ENCODE measurements around the gene IGF2R.
"Not testable (repeated sequence)": the region's sequence is repeated elsewhere in the genome, so short reads cannot be mapped to it uniquely, and the experiment has no call there.

IGF2R gene

GRCh38 chr6:160000280-160000704 lies 31.4 kb downstream of the IGF2R start:
- DNase-seq (ENCODE audit: low read depth), result no peak
- TF ChIP-seq CTCF (IDR thresholded peaks at IDR 0.05; ENCODE audit: low read depth, low read length, missing control alignments), result no peak
- H3K4me3 ChIP-seq (ENCODE audit: low read depth, low read length), result no peak overlapping the region
- in situ Hi-C loops (cut with HindIII; ENCODE audit: low sequenced_read_pairs), result no loop called here

- in situ Hi-C loops (cut with HindIII; ENCODE audit: low sequenced_read_pairs); DNase-seq (ENCODE audit: low read depth); H3K4me3 ChIP-seq (ENCODE audit: low read depth, low read length): not testable (repeated sequence)
These were observed 32.1 kb downstream of the IGF2R start for GRCh38 chr6:160000893-160001427.

GRCh38 chr6:160002882-160003281 lies 34.0 kb downstream of the IGF2R start:
- TF ChIP-seq CTCF (IDR thresholded peaks at IDR 0.05; ENCODE audit: low read depth, low read length, missing control alignments), result no peak
- no peak for DNase-seq (ENCODE audit: low read depth)
- no peak overlapping the region for H3K4me3 ChIP-seq (ENCODE audit: low read depth, low read length)
- in situ Hi-C loops (cut with HindIII; ENCODE audit: low sequenced_read_pairs), result no loop called here

GRCh38 chr6:160004018-160004417 lies 35.1 kb downstream of the IGF2R start:
- no peak overlapping the region for H3K4me3 ChIP-seq (ENCODE audit: low read depth, low read length)
- no peak for DNase-seq (ENCODE audit: low read depth)
- no peak for TF ChIP-seq CTCF (IDR thresholded peaks at IDR 0.05; ENCODE audit: low read depth, low read length, missing control alignments)
- in situ Hi-C loops (cut with HindIII; ENCODE audit: low sequenced_read_pairs), result no loop called here

GRCh38 chr6:160004419-160005175 lies 35.7 kb downstream of the IGF2R start:
- DNase-seq (ENCODE audit: low read depth), result no peak
- H3K4me3 ChIP-seq (ENCODE audit: low read depth, low read length), result no peak overlapping the region
- in situ Hi-C loops (cut with HindIII; ENCODE audit: low sequenced_read_pairs), result no loop called here
- no peak for TF ChIP-seq CTCF (IDR thresholded peaks at IDR 0.05; ENCODE audit: low read depth, low read length, missing control alignments)

GRCh38 chr6:160005211-160005610 lies 36.3 kb downstream of the IGF2R start:
- no peak for TF ChIP-seq CTCF (IDR thresholded peaks at IDR 0.05; ENCODE audit: low read depth, low read length, missing control alignments)
- no peak overlapping the region for H3K4me3 ChIP-seq (ENCODE audit: low read depth, low read length)
- no peak for DNase-seq (ENCODE audit: low read depth)
- in situ Hi-C loops (cut with HindIII; ENCODE audit: low sequenced_read_pairs), result no loop called here

- no peak overlapping the region for H3K4me3 ChIP-seq (ENCODE audit: low read depth, low read length)
- in situ Hi-C loops (cut with HindIII; ENCODE audit: low sequenced_read_pairs), result no loop called here
- TF ChIP-seq CTCF (IDR thresholded peaks at IDR 0.05; ENCODE audit: low read depth, low read length, missing control alignments), result no peak
- no peak for DNase-seq (ENCODE audit: low read depth)
These were observed 37.1 kb downstream of the IGF2R start for GRCh38 chr6:160005861-160006540.

All from astrocyte of the cerebellum (primary cell).